Testis (tissue), 2 donors: ENCODE measurements around the gene EGFR.

Experiments used
- POLR2A ChIP-seq: fragments of 450-650 bp; IDR thresholded peaks from one replicate; pipeline ENCODE4 v1.6.1; 2017; ENCODE audit warnings: antibody characterized with exemption, mild to moderate bottlenecking, moderate library complexity
- TF ChIP-seq, protein P1 (sequence below), 3 experiments: fragments of 450-650 bp in 2 of 3; fragments of 200-600 bp in 1 of 3; sonication (generic) in 1 of 3; IDR thresholded peaks; one replicate each; pipeline ENCODE4 v1.5.1; 2016 to 2019; ENCODE audit warnings: antibody characterized with exemption in 3 of 3, mild to moderate bottlenecking in 2 of 3, moderate library complexity in 1 of 3

DNA sequence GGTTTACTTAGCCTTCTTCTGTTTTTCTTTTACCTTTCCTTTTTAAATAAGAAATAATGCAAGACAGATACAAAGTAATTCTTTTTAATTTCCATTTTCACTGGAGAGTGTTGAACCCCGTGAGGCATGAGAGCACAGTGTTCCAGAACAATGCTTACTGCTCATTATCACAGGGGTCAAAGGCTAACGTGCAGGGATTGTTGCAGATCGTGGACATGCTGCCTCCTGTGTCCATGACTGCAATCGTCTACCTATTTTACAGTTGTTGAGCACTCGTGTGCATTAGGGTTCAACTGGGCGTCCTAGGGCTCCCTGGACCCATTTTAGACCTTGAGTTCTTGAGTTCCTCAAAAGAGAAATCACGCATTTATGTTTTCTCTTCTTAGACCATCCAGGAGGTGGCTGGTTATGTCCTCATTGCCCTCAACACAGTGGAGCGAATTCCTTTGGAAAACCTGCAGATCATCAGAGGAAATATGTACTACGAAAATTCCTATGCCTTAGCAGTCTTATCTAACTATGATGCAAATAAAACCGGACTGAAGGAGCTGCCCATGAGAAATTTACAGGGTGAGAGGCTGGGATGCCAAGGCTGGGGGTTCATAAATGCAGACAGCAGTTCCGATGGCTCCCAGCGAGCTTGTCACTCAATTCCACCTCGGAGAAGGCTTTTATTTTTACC lies 124.2 kb downstream of the EGFR start:
- TF ChIP-seq, protein P1, sequence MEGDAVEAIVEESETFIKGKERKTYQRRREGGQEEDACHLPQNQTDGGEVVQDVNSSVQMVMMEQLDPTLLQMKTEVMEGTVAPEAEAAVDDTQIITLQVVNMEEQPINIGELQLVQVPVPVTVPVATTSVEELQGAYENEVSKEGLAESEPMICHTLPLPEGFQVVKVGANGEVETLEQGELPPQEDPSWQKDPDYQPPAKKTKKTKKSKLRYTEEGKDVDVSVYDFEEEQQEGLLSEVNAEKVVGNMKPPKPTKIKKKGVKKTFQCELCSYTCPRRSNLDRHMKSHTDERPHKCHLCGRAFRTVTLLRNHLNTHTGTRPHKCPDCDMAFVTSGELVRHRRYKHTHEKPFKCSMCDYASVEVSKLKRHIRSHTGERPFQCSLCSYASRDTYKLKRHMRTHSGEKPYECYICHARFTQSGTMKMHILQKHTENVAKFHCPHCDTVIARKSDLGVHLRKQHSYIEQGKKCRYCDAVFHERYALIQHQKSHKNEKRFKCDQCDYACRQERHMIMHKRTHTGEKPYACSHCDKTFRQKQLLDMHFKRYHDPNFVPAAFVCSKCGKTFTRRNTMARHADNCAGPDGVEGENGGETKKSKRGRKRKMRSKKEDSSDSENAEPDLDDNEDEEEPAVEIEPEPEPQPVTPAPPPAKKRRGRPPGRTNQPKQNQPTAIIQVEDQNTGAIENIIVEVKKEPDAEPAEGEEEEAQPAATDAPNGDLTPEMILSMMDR (IDR thresholded peaks at IDR 0.05): no peak
- no peak for TF ChIP-seq POLR2A
